Esophagus (tissue), 2 donors: ENCODE measurements around the gene ANKRD52. TPM values are rescaled to one million over a fixed set of nuclear protein-coding genes. Genes with fewer than 3 reads are reported as not detected.
A peak's percentile ranks its signal among the peaks of the same experiment; 100 is the strongest.

ENCODE experiments used
- H3K27ac ChIP-seq, 2 donors: one replicate each; pipeline ENCODE4 v1.5.1; 2013; ENCODE audit warnings: low read depth in 2 of 2, mild to moderate bottlenecking in 2 of 2, inconsistent platforms in 1 of 2, low read length in 1 of 2, moderate library complexity in 1 of 2
- H3K27me3 ChIP-seq, 2 donors: one replicate each; pipeline ENCODE4 v1.6.1; 2013; ENCODE audit warnings: low read length in 2 of 2, control low read depth in 1 of 2, mild to moderate bottlenecking in 1 of 2; ENCODE audit not compliant: insufficient read depth in 2 of 2, control insufficient read depth in 1 of 2
- H3K36me3 ChIP-seq, 2 donors: one replicate each; pipeline ENCODE4 v1.6.1; 2013; ENCODE audit warnings: low read length in 1 of 2; ENCODE audit not compliant: control insufficient read depth in 2 of 2, insufficient read depth in 2 of 2
- H3K4me1 ChIP-seq, 2 donors: one replicate each; pipeline ENCODE4 v1.6.1; 2013; ENCODE audit warnings: low read length in 1 of 2; ENCODE audit not compliant: control insufficient read depth in 2 of 2, insufficient read depth in 2 of 2
- H3K4me3 ChIP-seq, 2 donors: one replicate each; pipeline ENCODE4 v1.5.1; 2013; ENCODE audit warnings: low read length in 2 of 2, mild to moderate bottlenecking in 2 of 2, low read depth in 1 of 2, moderate library complexity in 1 of 2
- H3K9me3 ChIP-seq, 2 donors: one replicate each; pipeline ENCODE4 v1.6.1; 2013; ENCODE audit warnings: mild to moderate bottlenecking in 2 of 2, low read depth in 1 of 2, low read length in 1 of 2, moderate library complexity in 1 of 2; ENCODE audit not compliant: control insufficient read depth in 2 of 2, insufficient read depth in 1 of 2
- WGBS, 2 donors: extraction: QIAGEN DNeasy Blood & Tissue Kit; methylation state at CpG; one replicate each; pipeline ENCODE4 v1.1.7; 2013; 5-methylcytosine and 5-hydroxymethylcytosine counted together
- polyA plus RNA-seq, 2 donors: library from polyadenylated mRNA; stranded (reverse); fragments of 200-250 nt; gene quantifications; one replicate each; pipeline ENCODE4 v1.2.3, GENCODE V29; 2013
- donor health status: healthy with polysubstance abuse.
- donor health status: Bipolar disorder and iron deficiency.

Gene ANKRD52
- polyA plus RNA-seq = 1 to 10 TPM; 4.9 to 9.3 TPM

- peak within 1 kb of the TSS; percentile 82 to 89 for H3K27ac ChIP-seq
- H3K4me1 ChIP-seq = peaks cover 0 to 6% of the 10 kb centered on the region in 2 donors
- H3K27me3 ChIP-seq = no peaks in the 10 kb centered on the region
- peak within 1 kb of the TSS; percentile 85 for H3K4me3 ChIP-seq
- WGBS, 2 donors = 1% methylated on average over 47 to 78 of the region's 78 CpGs
- H3K9me3 ChIP-seq = no peaks in the 10 kb centered on the region
- peaks cover 13 to 17% of the 10 kb centered on the region in 2 donors for H3K36me3 ChIP-seq
Observed at GRCh38 chr12:56258068-56258819, at the start of gene ANKRD52. ANKRD52 (minus strand) TSS chr12:56258384; CDS start chr12:56258269, 115 bp downstream.

- peaks cover 3 to 10% of the 10 kb centered on the region in 2 donors for H3K36me3 ChIP-seq
- 90 to 92% methylated on average over 7 of the region's 7 CpGs for WGBS, 2 donors
- H3K9me3 ChIP-seq = no peaks in the 10 kb centered on the region
- no peaks in the 10 kb centered on the region for H3K4me1 ChIP-seq
- no peak overlapping the region for H3K27ac ChIP-seq
- no peak overlapping the region for H3K4me3 ChIP-seq
- H3K27me3 ChIP-seq = no peaks in the 10 kb centered on the region
Observed at GRCh38 chr12:56307221-56307965, 49.2 kb upstream of the ANKRD52 start.

GRCh38 chr12:56304872-56305590, 46.8 kb upstream of the ANKRD52 start:
- no peak overlapping the region for H3K27ac ChIP-seq
- H3K9me3 ChIP-seq = no peaks in the 10 kb centered on the region
- peaks cover 0 to 5% of the 10 kb centered on the region in 2 donors for H3K36me3 ChIP-seq
- no peaks in the 10 kb centered on the region for H3K4me1 ChIP-seq
- H3K27me3 ChIP-seq = no peaks in the 10 kb centered on the region
- 88 to 93% methylated on average over 8 of the region's 8 CpGs for WGBS, 2 donors
- no peak overlapping the region for H3K4me3 ChIP-seq

- Histone ChIP-seq H3K27ac (no peak overlapping the region), H3K4me1 (no peaks in the 10 kb centered on the region), H3K9me3 (no peaks in the 10 kb centered on the region), H3K27me3 (no peaks in the 10 kb centered on the region), H3K4me3 (no peak overlapping the region), H3K36me3 (no peaks in the 10 kb centered on the region)
- 88 to 93% methylated on average over 3 of the region's 3 CpGs for WGBS, 2 donors
Observed at GRCh38 chr12:56304276-56304675, 46.1 kb upstream of the ANKRD52 start.

- H3K4me1 ChIP-seq = peaks cover 4% of the 10 kb centered on the region in 2 donors
- H3K27me3 ChIP-seq = no peaks in the 10 kb centered on the region
- peaks cover 0 to 2% of the 10 kb centered on the region in 2 donors for H3K36me3 ChIP-seq
- peak overlapping the region; percentile 94 to 95 for H3K27ac ChIP-seq
- 36 to 43% methylated on average over 21 of the region's 21 CpGs for WGBS, 2 donors
- H3K9me3 ChIP-seq = no peaks in the 10 kb centered on the region
- H3K4me3 ChIP-seq = peak overlapping the region; percentile 50 to 79
Observed at GRCh38 chr12:56300644-56301464, 42.7 kb upstream of the ANKRD52 start.

GRCh38 chr12:56299853-56300643, 41.9 kb upstream of the ANKRD52 start, which contains the start of gene CS:
CS (minus strand) TSS chr12:56300330; CDS start chr12:56300201, 129 bp downstream.
- H3K27me3 ChIP-seq = no peaks in the 10 kb centered on the region
- H3K27ac ChIP-seq = peak within 1 kb of the TSS; percentile 94 to 95
- H3K36me3 ChIP-seq = peaks cover 0 to 2% of the 10 kb centered on the region in 2 donors
- 0 to 1% methylated on average over 61 to 63 of the region's 63 CpGs for WGBS, 2 donors
- H3K4me1 ChIP-seq = peaks cover 4% of the 10 kb centered on the region in 2 donors
- H3K4me3 ChIP-seq = peak within 1 kb of the TSS; percentile 79 to 82
- H3K9me3 ChIP-seq = no peaks in the 10 kb centered on the region

- Histone ChIP-seq H3K27ac (peak overlapping the region; percentile 94 to 95), H3K4me1 (peaks cover 4% of the 10 kb centered on the region in 2 donors), H3K9me3 (no peaks in the 10 kb centered on the region), H3K36me3 (peaks cover 0 to 2% of the 10 kb centered on the region in 2 donors), H3K27me3 (no peaks in the 10 kb centered on the region), H3K4me3 (peak overlapping the region; percentile 79 to 82)
- WGBS, 2 donors = 1 to 2% methylated on average over 10 of the region's 10 CpGs
Observed at GRCh38 chr12:56299308-56299852, 41.2 kb upstream of the ANKRD52 start.

GRCh38 chr12:56298828-56299227, 40.6 kb upstream of the ANKRD52 start:
- Histone ChIP-seq H3K4me3 (peak overlapping the region; percentile 79 to 82), H3K4me1 (peaks cover 4% of the 10 kb centered on the region in 2 donors), H3K27me3 (no peaks in the 10 kb centered on the region), H3K36me3 (peaks cover 0 to 6% of the 10 kb centered on the region in 2 donors), H3K27ac (peak overlapping the region; percentile 30 to 95), H3K9me3 (no peaks in the 10 kb centered on the region)
- 65 to 77% methylated on average over 5 of the region's 5 CpGs for WGBS, 2 donors
